Adrenal gland (tissue), 12 donors: ENCODE data around the gene FHL1. TPM values are rescaled to one million over a fixed set of nuclear protein-coding genes. Genes with fewer than 3 reads are reported as not detected.

Source experiments
- DNase-seq, 7 donors: peaks; one replicate each; pipeline ENCODE4 v3.0.0-alpha.2; 2019 to 2020
- H3K27ac ChIP-seq, 5 donors: fragments of 200-600 bp; sonication (generic) in 4 of 5; 1 replicate in 3 of 5; 2 replicates in 2 of 5; pipeline versions ENCODE4 v1.5.1 to v1.8.0; 2016 to 2020; ENCODE audit warnings: mild to moderate bottlenecking in 1 of 5
- H3K27me3 ChIP-seq: fragments of 200-600 bp; 2 replicates; pipeline ENCODE4 v1.8.0; 2021
- H3K36me3 ChIP-seq, 2 donors: fragments of 200-600 bp; replicated peaks in 1 of 2; 1 replicate in 1 of 2; 2 replicates in 1 of 2; pipeline versions ENCODE4 v1.5.1 to v1.8.0; 2018 to 2022
- H3K4me1 ChIP-seq, 2 donors: fragments of 200-600 bp; replicated peaks in 1 of 2; 1 replicate in 1 of 2; 2 replicates in 1 of 2; pipeline versions ENCODE4 v1.5.1 to v1.8.0; 2018 to 2021
- H3K4me3 ChIP-seq, 4 donors: fragments of 200-600 bp; sonication (generic) in 3 of 4; one replicate each; pipeline ENCODE4 v1.5.1; 2016 to 2018
- H3K9me3 ChIP-seq, 3 donors: fragments of 200-600 bp; sonication (generic) in 1 of 3; replicated peaks in 1 of 3; 1 replicate in 2 of 3; 2 replicates in 1 of 3; pipeline versions ENCODE4 v1.5.1 to v1.8.0; 2016 to 2021
- CTCF ChIP-seq, 6 experiments: fragments of 450-650 bp in 4 of 6; fragments of 200-600 bp in 2 of 6; sonication (generic) in 1 of 6; IDR thresholded peaks; 1 replicate in 5 of 6; 2 replicates in 1 of 6; pipeline versions ENCODE4 v1.5.1 to v1.8.0; 2016 to 2021; ENCODE audit warnings: antibody characterized with exemption in 6 of 6, mild to moderate bottlenecking in 2 of 6, moderate library complexity in 1 of 6
- POLR2A ChIP-seq, 2 donors: fragments of 450-650 bp; IDR thresholded peaks; one replicate each; pipeline ENCODE4 v1.6.1; 2017; ENCODE audit warnings: antibody characterized with exemption in 2 of 2, mild to moderate bottlenecking in 2 of 2, moderate library complexity in 1 of 2
- WGBS, 4 donors: extraction: QIAGEN DNeasy Blood & Tissue Kit in 2 of 4; methylation state at CpG; one replicate each; pipeline versions ENCODE4 v1.1.5 to v1.1.7; 2013 to 2017; 5-methylcytosine and 5-hydroxymethylcytosine counted together
- intact Hi-C, 2 donors: fragments of 100-400 bp; cut with DNase I; formaldehyde crosslinking; loops; one replicate each; pipeline versions ENCODE4 v1.14.1 to v1.15.0; 2022 to 2023
- polyA plus RNA-seq, 3 donors: library from polyadenylated mRNA; stranded (reverse); fragments of 200-250 nt in 2 of 3; fragments of 350-450 nt in 1 of 3; fragmentation: Illumina TruSeq in 1 of 3; extraction: RNeasy Lipid Tissue Mini Kit (QIAGEN cat#74804) in 1 of 3; gene quantifications; one replicate each; pipeline ENCODE4 v1.2.3, GENCODE V29; 2013 to 2014
- total RNA-seq, 9 donors: library from RNA; depleted of rRNA in 4 of 9; stranded (reverse); fragments of >200 nt in 4 of 9; fragments of 120-200 nt in 1 of 9; fragmentation: NEBNext Ultra II Directional in 1 of 9; extraction: Animal tissue kit (Norgen Biotek cat#: 25700) in 1 of 9; gene quantifications; one replicate each; pipeline versions ENCODE4 v1.1.0 to v1.2.4, GENCODE V29; 2013 to 2023
- donor health status: healthy with polysubstance abuse.
- donor health status: Bipolar disorder and iron deficiency.
- donor health status: DM: yes; HTN: yes; CAD: no.
- donor health status: DM: no; HTN: no; CAD: no.
- donor health status: DM: no; HTN: no; CAD: no.
- donor health status: DM: yes; HTN: yes; CAD: no.

Gene FHL1
- total and polyA plus RNA-seq, 12 donors = 23.2 to 78.0 (median 50.0) TPM

GRCh38 chrX:136199365-136199764, 52.0 kb downstream of the FHL1 start:
- H3K27ac ChIP-seq = no peak overlapping the region
- WGBS, 4 donors = 56 to 89% (median 75%) methylated on average over 4 of the region's 4 CpGs

GRCh38 chrX:136200466-136200865, 53.1 kb downstream of the FHL1 start:
- H3K4me3 ChIP-seq = no peak overlapping the region
- DNase-seq = no peak
- 50 to 75% (median 64%) methylated on average over 2 of the region's 2 CpGs for WGBS, 4 donors
- no peaks in the 10 kb centered on the region for H3K9me3 ChIP-seq
- H3K27ac ChIP-seq = no peak overlapping the region
- intact Hi-C loops = no loop called here
- H3K27me3 ChIP-seq = no peaks in the 10 kb centered on the region
- H3K4me1 ChIP-seq = peaks cover 0 to 9% of the 10 kb centered on the region in 2 donors
- TF ChIP-seq CTCF (IDR thresholded peaks at IDR 0.05) = peak in 2 of 6 experiments; percentile 18 to 23
- TF ChIP-seq POLR2A (IDR thresholded peaks at IDR 0.05) = no peak
- H3K36me3 ChIP-seq = no peaks in the 10 kb centered on the region

More at GRCh38 chrX:136199365-136199764, 52.0 kb downstream of the FHL1 start:
- DNase-seq = no peak
- Histone ChIP-seq H3K36me3 (no peaks in the 10 kb centered on the region), H3K9me3 (no peaks in the 10 kb centered on the region), H3K27me3 (no peaks in the 10 kb centered on the region), H3K4me3 (no peak overlapping the region), H3K4me1 (peaks cover 0 to 6% of the 10 kb centered on the region in 2 donors)
- no peak for TF ChIP-seq POLR2A (IDR thresholded peaks at IDR 0.05)
- TF ChIP-seq CTCF (IDR thresholded peaks at IDR 0.05) = no peak
- intact Hi-C loops = no loop called here

GRCh38 chrX:136201601-136202000, 54.3 kb downstream of the FHL1 start:
- DNase-seq = no peak

GRCh38 chrX:136202889-136203288, 55.6 kb downstream of the FHL1 start:
- no peaks in the 10 kb centered on the region for H3K9me3 ChIP-seq
- intact Hi-C loops = no loop called here
- H3K4me1 ChIP-seq = peaks cover 0 to 9% of the 10 kb centered on the region in 2 donors
- no peak for DNase-seq
- TF ChIP-seq CTCF (IDR thresholded peaks at IDR 0.05) = no peak
- TF ChIP-seq POLR2A (IDR thresholded peaks at IDR 0.05) = no peak
- H3K4me3 ChIP-seq = no peak overlapping the region
- 47 to 64% (median 56%) methylated on average over 5 of the region's 5 CpGs for WGBS, 4 donors
- H3K27me3 ChIP-seq = peaks cover 11% of the 10 kb centered on the region
- peaks cover 0 to 4% of the 10 kb centered on the region in 2 donors for H3K36me3 ChIP-seq
- H3K27ac ChIP-seq = peak overlapping the region in 2 of 5 donors; percentile 0 to 61

More at GRCh38 chrX:136201601-136202000, 54.3 kb downstream of the FHL1 start:
- WGBS, 4 donors = 59 to 80% (median 76%) methylated on average over 4 to 5 of the region's 5 CpGs
- TF ChIP-seq CTCF (IDR thresholded peaks at IDR 0.05) (no peak), POLR2A (IDR thresholded peaks at IDR 0.05) (no peak)
- Histone ChIP-seq H3K4me3 (no peak overlapping the region), H3K27me3 (no peaks in the 10 kb centered on the region), H3K36me3 (peaks cover 0 to under 1% of the 10 kb centered on the region in 2 donors), H3K4me1 (peaks cover 0 to 9% of the 10 kb centered on the region in 2 donors), H3K9me3 (no peaks in the 10 kb centered on the region), H3K27ac (peak overlapping the region in 1 of 5 donors; percentile 61)
- intact Hi-C loops = no loop called here
